Trophoblast cell (in vitro differentiated cells and primary cell): Measurements from ENCODE around the gene ASMT.

Experiments used
- DNase-seq, 2 donors: peaks; one replicate each; pipeline ENCODE4 v3.0.0-alpha.2; 2016
- H2AFZ ChIP-seq: 2 replicates; pipeline ENCODE4 v1.6.1; 2013; ENCODE audit warnings: low read length, moderate library complexity, mild to moderate bottlenecking; ENCODE audit not compliant: insufficient read depth, poor library complexity
- H2AK5ac ChIP-seq: 2 replicates; pipeline ENCODE4 v1.6.1; 2013; ENCODE audit warnings: mild to moderate bottlenecking, low read length
- H2BK120ac ChIP-seq: 2 replicates; pipeline ENCODE4 v1.6.1; 2013; ENCODE audit warnings: low read length, mild to moderate bottlenecking, moderate library complexity; ENCODE audit not compliant: insufficient read depth, poor library complexity
- H2BK12ac ChIP-seq: 2 replicates; pipeline ENCODE4 v1.6.1; 2013; ENCODE audit warnings: mild to moderate bottlenecking, low read length, moderate library complexity
- H2BK5ac ChIP-seq: 2 replicates; pipeline ENCODE4 v1.6.1; 2013; ENCODE audit warnings: low read length, low read depth, moderate library complexity, mild to moderate bottlenecking; ENCODE audit not compliant: poor library complexity
- H3K14ac ChIP-seq: 2 replicates; pipeline ENCODE4 v1.6.1; 2013; ENCODE audit warnings: mild to moderate bottlenecking, low read length
- H3K18ac ChIP-seq: 2 replicates; pipeline ENCODE4 v1.6.1; 2013; ENCODE audit warnings: mild to moderate bottlenecking, low read length
- H3K23ac ChIP-seq: 2 replicates; pipeline ENCODE4 v1.6.1; 2013; ENCODE audit warnings: low read length
- H3K27ac ChIP-seq: 2 replicates; pipeline ENCODE4 v1.5.1; 2013; ENCODE audit warnings: low read depth, mild to moderate bottlenecking, inconsistent platforms, low read length, moderate library complexity
- H3K27me3 ChIP-seq: 2 replicates; pipeline ENCODE4 v1.6.1; 2013; ENCODE audit warnings: inconsistent platforms, mild to moderate bottlenecking, low read length, moderate library complexity; ENCODE audit not compliant: insufficient read depth
- H3K36me3 ChIP-seq, 2 experiments: 1 replicate in 1 of 2; 2 replicates in 1 of 2; pipeline ENCODE4 v1.6.1; 2013; ENCODE audit warnings: low read length in 2 of 2, mild to moderate bottlenecking in 2 of 2, moderate library complexity in 1 of 2; ENCODE audit not compliant: insufficient read depth in 2 of 2, control insufficient read depth in 1 of 2
- H3K4ac ChIP-seq: 2 replicates; pipeline ENCODE4 v1.6.1; 2013; ENCODE audit warnings: low read depth, mild to moderate bottlenecking, low read length, moderate library complexity
- H3K4me1 ChIP-seq, 2 experiments: 1 replicate in 1 of 2; 2 replicates in 1 of 2; pipeline ENCODE4 v1.6.1; 2013; ENCODE audit warnings: low read length in 2 of 2, mild to moderate bottlenecking in 2 of 2, moderate library complexity in 1 of 2; ENCODE audit not compliant: insufficient read depth in 2 of 2, control insufficient read depth in 1 of 2
- H3K4me2 ChIP-seq: 2 replicates; pipeline ENCODE4 v1.6.1; 2013; ENCODE audit warnings: inconsistent platforms, mild to moderate bottlenecking, low read length, moderate library complexity
- H3K4me3 ChIP-seq: 2 replicates; pipeline ENCODE4 v1.5.1; 2013; ENCODE audit warnings: mild to moderate bottlenecking, low read depth, low read length, inconsistent platforms
- H3K79me1 ChIP-seq: one replicate; pipeline ENCODE4 v1.6.1; 2013; ENCODE audit warnings: low read length
- H3K79me2 ChIP-seq: 2 replicates; pipeline ENCODE4 v1.6.1; 2013; ENCODE audit warnings: low read length, mild to moderate bottlenecking; ENCODE audit not compliant: control insufficient read depth, insufficient read depth, poor library complexity
- H3K9ac ChIP-seq: 2 replicates; pipeline ENCODE4 v1.6.1; 2013; ENCODE audit warnings: mild to moderate bottlenecking, low read length
- H3K9me3 ChIP-seq: 2 replicates; pipeline ENCODE4 v1.6.1; 2013; ENCODE audit warnings: low read depth, mild to moderate bottlenecking, control low read depth, inconsistent platforms, low read length; ENCODE audit not compliant: insufficient read depth
- H4K12ac ChIP-seq: 2 replicates; pipeline ENCODE4 v1.6.1; 2013; ENCODE audit warnings: low read depth, mild to moderate bottlenecking, low read length, moderate library complexity
- H4K8ac ChIP-seq: 2 replicates; pipeline ENCODE4 v1.6.1; 2013; ENCODE audit warnings: low read depth, mild to moderate bottlenecking, low read length, moderate library complexity
- H4K91ac ChIP-seq: one replicate; pipeline ENCODE4 v1.6.1; 2013; ENCODE audit warnings: low read depth, mild to moderate bottlenecking, low read length, moderate library complexity
- WGBS: extraction: QIAGEN DNeasy Blood & Tissue Kit; methylation state at CpG from one replicate; pipeline ENCODE4 v1.1.7; 2013; ENCODE audit warnings: missing lambda C conversion rate; ENCODE audit not compliant: insufficient read length, insufficient coverage; ENCODE audit errors: extremely low coverage; 5-methylcytosine and 5-hydroxymethylcytosine counted together

Gene ASMT

GRCh38 chrX:1597345-1598020 lies 17.4 kb upstream of the ASMT start:
- Histone ChIP-seq H3K18ac (no peak overlapping the region), H4K12ac (no peak overlapping the region), H4K8ac (no peak overlapping the region), H3K9me3 (peaks cover 7% of the 10 kb centered on the region), H3K9ac (no peak overlapping the region), H3K27me3 (no peaks in the 10 kb centered on the region), H4K91ac (no peak overlapping the region), H2BK5ac (no peak overlapping the region), H3K4me3 (no peak overlapping the region), H3K23ac (no peak overlapping the region), H3K14ac (no peak overlapping the region), H3K27ac (no peak overlapping the region), H2BK120ac (no peak overlapping the region), H3K36me3 (peaks cover 88 to 89% of the 10 kb centered on the region in 2 experiments), H3K4me1 (peaks cover 4 to 8% of the 10 kb centered on the region in 2 experiments), H2AFZ (no peak overlapping the region), H3K4ac (no peak overlapping the region), H2BK12ac (no peak overlapping the region), H2AK5ac (no peak overlapping the region), H3K4me2 (no peak overlapping the region), H3K79me2 (peaks cover 11% of the 10 kb centered on the region), H3K79me1 (no peaks in the 10 kb centered on the region)
- no peak for DNase-seq
- no CpG with 5 or more reads among the region's 25 CpGs for WGBS

GRCh38 chrX:1598021-1598875 lies 16.6 kb upstream of the ASMT start:
- no peak overlapping the region for H3K9ac ChIP-seq
- H3K27ac ChIP-seq = no peak overlapping the region
- H3K79me1 ChIP-seq = no peaks in the 10 kb centered on the region
- H3K18ac ChIP-seq = no peak overlapping the region
- H3K36me3 ChIP-seq = peaks cover 89 to 92% of the 10 kb centered on the region in 2 experiments
- no peak overlapping the region for H2BK5ac ChIP-seq
- no peak overlapping the region for H4K12ac ChIP-seq
- WGBS = no CpG with 5 or more reads among the region's 50 CpGs
- peaks cover 4% of the 10 kb centered on the region for H3K79me2 ChIP-seq
- no peak overlapping the region for H2AFZ ChIP-seq
- peaks cover 7% of the 10 kb centered on the region for H3K9me3 ChIP-seq
- H2BK120ac ChIP-seq = no peak overlapping the region
- H3K14ac ChIP-seq = no peak overlapping the region
- H3K23ac ChIP-seq = no peak overlapping the region
- H4K91ac ChIP-seq = no peak overlapping the region
- H3K27me3 ChIP-seq = no peaks in the 10 kb centered on the region
- H3K4me1 ChIP-seq = peaks cover 0 to 2% of the 10 kb centered on the region in 2 experiments
- H2AK5ac ChIP-seq = no peak overlapping the region
- H3K4ac ChIP-seq = peak overlapping the region; percentile 6
- H3K4me2 ChIP-seq = no peak overlapping the region
- no peak for DNase-seq
- H3K4me3 ChIP-seq = no peak overlapping the region
- no peak overlapping the region for H2BK12ac ChIP-seq
- H4K8ac ChIP-seq = no peak overlapping the region

GRCh38 chrX:1598876-1599790 lies 15.7 kb upstream of the ASMT start:
- no peak overlapping the region for H3K4me3 ChIP-seq
- no CpG with 5 or more reads among the region's 57 CpGs for WGBS
- no peak for DNase-seq

GRCh38 chrX:1599791-1600405 lies 15.0 kb upstream of the ASMT start:
- DNase-seq = no peak
- Histone ChIP-seq H3K9ac (no peak overlapping the region), H3K4ac (no peak overlapping the region), H3K36me3 (peaks cover 80 to 82% of the 10 kb centered on the region in 2 experiments), H4K91ac (no peak overlapping the region), H3K23ac (no peak overlapping the region), H2BK12ac (no peak overlapping the region), H4K12ac (no peak overlapping the region), H2AFZ (no peak overlapping the region), H3K9me3 (peaks cover 7% of the 10 kb centered on the region), H3K27me3 (no peaks in the 10 kb centered on the region), H3K18ac (no peak overlapping the region), H3K79me2 (no peaks in the 10 kb centered on the region), H2BK120ac (no peak overlapping the region), H3K14ac (no peak overlapping the region), H3K79me1 (no peaks in the 10 kb centered on the region), H3K4me1 (no peaks in the 10 kb centered on the region), H4K8ac (no peak overlapping the region), H3K4me3 (no peak overlapping the region), H3K4me2 (no peak overlapping the region), H2BK5ac (no peak overlapping the region), H2AK5ac (no peak overlapping the region), H3K27ac (no peak overlapping the region)
- no CpG with 5 or more reads among the region's 36 CpGs for WGBS

More at GRCh38 chrX:1598876-1599790, 15.7 kb upstream of the ASMT start:
- Histone ChIP-seq H4K91ac (no peak overlapping the region), H2BK12ac (no peak overlapping the region), H3K4me2 (no peak overlapping the region), H2BK5ac (no peak overlapping the region), H4K12ac (no peak overlapping the region), H3K9me3 (peaks cover 7% of the 10 kb centered on the region), H3K4me1 (no peaks in the 10 kb centered on the region), H3K14ac (no peak overlapping the region), H2AFZ (no peak overlapping the region), H3K36me3 (peaks cover 84 to 87% of the 10 kb centered on the region in 2 experiments), H3K79me2 (peaks cover under 1% of the 10 kb centered on the region), H2BK120ac (no peak overlapping the region), H3K27me3 (no peaks in the 10 kb centered on the region), H3K18ac (no peak overlapping the region), H4K8ac (no peak overlapping the region), H3K9ac (no peak overlapping the region), H3K79me1 (no peaks in the 10 kb centered on the region), H2AK5ac (no peak overlapping the region), H3K4ac (peak overlapping the region; percentile 6), H3K27ac (no peak overlapping the region), H3K23ac (no peak overlapping the region)
